NCI-H345 treated with DMSO at 0.1 percent for 48 hours (cell line): ENCODE results near the gene RNF114.
"Not testable (repeated sequence)": the region's sequence is repeated elsewhere in the genome, so short reads cannot be mapped to it uniquely, and the experiment has no call there.

Experiments used
- DNase-seq: peaks from one replicate; lab custom pipeline; 2025; ENCODE audit not compliant: unreplicated experiment; lab: John Stamatoyannopoulos, UW

Gene RNF114

DNA sequence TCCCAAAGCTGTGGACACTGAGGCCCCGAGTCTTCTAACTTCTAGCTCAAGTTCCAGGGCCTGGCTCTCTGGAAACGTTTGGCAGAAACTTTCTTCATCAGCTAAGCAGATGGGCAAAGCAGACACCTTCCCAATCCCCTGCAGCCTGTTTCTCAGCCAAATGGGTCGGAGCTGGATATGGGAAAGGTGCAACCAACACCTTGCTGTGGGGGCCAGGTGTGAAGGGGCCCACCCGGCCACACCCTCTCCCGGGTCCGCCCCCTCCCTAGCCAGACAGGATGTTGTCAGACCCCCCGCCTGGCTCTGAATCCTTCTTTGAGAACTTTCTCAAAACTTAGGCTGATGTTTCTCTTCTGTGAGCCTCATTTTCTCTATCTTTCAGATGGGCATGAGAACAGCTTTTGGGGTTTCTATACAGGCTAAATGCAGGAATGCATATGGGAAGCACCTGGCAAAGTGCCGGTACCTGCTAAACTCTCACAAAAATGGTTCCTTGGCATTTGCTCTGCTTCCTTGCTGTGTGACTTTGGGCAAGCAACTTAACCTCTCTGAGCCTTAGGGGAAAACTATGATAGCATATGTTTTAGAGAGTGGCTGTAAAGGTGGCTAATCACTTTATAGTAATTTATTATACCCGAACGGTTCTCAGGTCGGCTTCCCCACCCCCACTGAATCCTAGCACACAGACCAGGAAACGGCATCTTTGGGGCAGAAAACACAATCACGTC is 48.4 kb downstream of the RNF114 start:
- DNase-seq, result no peak

DNA sequence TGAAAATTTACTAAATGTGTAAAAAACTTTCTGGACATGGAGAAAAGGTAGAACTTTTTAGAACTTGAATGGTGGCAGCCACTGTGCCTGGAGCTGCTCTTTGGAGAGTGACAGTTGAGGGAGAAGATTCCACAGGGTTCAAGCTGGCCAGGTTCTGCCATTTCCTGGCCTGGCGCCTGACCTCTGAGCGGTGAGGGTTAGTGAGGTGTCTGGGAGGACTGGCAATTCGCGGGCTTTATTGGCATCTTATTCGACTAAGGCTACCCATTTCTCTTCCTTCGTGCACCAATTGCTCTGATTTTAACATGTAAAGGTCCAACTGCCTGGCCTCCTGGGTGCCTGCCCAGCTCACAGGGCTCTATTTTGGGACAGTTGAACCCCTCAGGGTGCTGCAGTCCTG is 49.0 kb downstream of the RNF114 start:
- no peak for DNase-seq

DNA sequence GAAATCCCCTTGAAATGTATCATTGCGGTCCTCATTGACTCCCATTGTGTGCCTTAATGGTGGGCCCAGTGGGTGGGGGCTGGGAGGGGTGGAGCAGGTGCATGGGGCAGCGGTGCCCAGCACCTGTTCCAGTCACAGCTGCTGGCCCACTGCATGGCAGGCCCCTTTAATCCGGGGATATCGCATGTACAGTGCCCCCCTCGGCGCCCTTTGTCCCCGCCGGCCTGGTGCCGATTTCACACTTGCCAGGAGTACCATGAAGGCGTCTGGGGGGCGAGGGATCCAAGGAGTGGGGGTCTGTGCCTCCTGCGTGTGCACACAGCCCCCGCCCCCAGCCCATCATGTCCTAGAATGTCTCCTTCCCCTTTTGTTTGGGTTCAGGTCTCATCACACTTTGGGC is 49.4 kb downstream of the RNF114 start:
- DNase-seq, result no peak

DNA sequence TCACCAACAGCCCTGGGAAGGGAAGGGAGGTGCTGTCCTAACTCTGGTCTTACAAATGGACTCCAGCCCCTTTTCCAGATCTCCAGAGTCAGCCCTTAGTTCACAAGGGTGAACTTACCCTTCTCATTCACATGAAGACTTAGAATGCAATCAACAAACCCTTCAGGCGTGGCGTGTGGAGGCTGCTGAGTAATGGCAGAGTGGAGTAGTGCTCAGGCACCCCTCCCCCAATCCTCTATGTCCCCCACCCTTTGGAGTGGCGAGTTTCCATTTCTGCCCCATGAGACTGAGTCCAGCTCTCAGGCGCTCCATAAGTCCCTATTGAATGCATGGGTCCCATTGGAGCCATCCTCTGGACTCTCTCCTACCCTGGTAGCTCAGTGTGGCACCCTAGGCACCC is 49.9 kb downstream of the RNF114 start:
- no peak for DNase-seq

DNA sequence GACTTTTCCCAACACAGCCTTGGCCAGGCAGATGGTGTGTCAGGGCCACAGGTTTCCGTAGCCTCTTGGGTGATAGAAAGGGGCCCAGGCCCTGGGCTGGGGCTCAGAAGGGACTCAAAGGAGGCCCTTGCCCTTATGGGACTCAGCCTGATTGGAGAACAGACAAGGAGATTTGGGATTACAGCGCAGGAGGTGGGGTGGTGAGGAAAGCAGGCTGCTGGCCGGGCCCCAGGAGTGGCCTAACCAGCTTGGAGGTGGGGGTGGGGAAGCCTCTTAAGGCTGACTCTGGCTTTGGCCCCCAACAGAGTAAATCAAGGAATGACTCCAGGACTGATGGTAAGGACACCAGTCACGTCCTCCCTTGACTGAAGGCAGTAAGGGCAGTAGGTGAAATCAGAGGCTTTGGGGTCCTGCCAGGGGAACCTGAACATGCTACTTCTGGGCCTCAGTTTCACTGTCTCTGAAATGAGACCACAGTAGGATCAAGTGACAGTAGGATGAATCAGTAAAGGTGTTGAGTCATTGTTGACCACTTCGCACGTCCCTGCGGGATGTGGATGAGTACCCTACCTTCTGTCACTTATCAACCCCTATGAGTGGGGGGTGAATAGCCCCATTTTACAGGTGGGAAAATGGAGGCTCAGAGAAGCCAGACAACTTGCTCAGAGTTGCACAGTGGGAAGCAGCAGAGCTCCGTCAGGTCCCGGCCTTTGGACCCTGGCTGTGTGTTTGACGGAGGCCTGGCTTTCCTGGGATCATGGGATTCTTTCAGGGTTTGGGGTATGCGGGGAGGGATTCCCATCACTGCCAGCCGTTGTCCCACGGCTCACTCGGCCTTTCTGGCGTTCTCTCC is 51.0 kb downstream of the RNF114 start:
- no peak for DNase-seq

DNA sequence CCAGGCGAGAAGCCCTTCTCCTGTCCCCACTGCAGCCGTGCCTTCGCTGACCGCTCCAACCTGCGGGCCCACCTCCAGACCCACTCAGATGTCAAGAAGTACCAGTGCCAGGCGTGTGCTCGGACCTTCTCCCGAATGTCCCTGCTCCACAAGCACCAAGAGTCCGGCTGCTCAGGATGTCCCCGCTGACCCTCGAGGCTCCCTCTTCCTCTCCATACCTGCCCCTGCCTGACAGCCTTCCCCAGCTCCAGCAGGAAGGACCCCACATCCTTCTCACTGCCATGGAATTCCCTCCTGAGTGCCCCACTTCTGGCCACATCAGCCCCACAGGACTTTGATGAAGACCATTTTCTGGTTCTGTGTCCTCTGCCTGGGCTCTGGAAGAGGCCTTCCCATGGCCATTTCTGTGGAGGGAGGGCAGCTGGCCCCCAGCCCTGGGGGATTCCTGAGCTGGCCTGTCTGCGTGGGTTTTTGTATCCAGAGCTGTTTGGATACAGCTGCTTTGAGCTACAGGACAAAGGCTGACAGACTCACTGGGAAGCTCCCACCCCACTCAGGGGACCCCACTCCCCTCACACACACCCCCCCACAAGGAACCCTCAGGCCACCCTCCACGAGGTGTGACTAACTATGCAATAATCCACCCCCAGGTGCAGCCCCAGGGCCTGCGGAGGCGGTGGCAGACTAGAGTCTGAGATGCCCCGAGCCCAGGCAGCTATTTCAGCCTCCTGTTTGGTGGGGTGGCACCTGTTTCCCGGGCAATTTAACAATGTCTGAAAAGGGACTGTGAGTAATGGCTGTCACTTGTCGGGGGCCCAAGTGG is 51.9 kb downstream of the RNF114 start:
- DNase-seq, result no peak

DNA sequence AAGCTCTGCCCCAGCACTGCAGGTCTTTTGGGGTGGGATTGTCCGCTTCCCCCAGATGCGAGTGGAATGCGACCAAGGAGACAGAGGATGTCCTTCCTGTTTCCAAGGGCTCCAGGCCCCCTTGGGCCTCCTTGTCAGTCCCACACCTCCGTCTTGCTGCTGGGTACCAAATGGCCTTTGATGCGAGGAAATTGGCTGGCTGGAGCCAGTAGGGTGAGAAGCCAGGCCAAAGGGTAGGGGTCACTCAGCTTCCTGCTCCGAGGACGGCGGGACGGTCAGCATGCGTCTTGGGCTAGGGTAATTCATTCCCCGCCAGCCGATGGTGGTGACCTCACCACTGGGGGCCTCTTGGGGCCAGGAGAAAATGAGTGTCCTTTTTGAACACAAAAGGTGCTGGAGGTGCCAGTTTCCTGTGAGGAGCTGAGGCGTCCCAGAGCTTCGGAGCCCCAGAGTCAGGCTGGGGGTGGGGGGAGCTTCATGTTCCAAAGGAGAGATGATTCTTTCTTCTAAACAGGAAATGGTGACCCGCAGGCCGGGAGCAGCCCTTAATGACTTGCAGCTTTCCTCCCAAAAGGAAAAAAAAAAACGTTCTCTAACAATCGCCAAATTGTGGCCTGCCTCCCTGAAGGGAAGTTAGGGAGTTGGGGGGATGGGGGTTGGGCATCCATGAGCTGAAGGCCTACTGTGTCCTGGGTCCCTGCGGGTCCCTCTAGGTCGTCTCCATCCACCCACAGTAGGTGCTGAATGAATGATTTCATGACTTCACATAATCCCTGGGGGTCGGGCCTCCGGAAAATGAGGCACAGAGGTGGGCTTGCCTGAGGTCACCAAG is 53.3 kb downstream of the RNF114 start:
- DNase-seq, result no peak

DNA sequence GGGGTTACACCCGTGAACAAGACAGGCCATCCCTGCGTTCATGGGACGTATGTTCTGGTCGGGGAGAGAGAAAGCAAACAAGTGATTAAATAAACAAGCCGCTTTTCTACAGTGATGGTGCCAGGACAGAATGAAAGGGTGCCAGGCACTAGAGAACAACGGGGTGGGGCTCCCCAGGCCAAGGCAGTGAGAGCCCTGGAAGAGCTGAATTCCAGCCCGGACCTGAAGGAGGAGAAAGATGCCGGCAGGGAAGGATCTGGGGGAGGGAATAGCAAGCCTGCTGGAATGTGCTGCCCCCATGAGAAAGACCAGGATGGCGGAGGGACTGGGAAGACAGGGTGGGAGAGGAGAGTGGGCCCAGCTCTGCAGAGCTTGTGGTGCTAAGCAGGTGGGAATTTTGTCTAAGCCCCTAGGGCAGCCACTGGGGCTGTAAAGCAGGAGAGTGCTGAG is 54.1 kb downstream of the RNF114 start:
- DNase-seq, result no peak

DNA sequence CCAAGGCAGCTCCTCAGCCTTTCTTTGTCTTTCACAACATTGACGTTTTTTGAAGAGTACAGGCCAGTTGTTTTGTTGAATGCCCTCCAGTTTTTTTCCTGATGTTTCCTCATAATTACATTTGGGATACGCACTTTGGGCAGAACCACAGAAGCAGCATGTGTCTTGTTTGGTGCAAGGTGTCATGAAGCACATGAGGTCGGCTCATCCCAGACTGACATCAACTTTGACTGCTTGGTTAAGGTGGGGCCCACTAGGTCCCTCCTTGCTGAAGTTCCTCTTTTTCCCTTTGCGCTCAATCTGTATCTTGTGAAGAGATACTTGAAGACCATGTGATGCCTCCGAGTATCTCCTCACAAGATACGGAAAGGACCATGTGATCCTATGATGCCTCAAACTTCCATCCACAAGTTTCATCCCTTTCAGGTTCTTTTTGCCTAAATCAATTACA is 57.1 kb downstream of the RNF114 start:
- DNase-seq, result no peak

DNA sequence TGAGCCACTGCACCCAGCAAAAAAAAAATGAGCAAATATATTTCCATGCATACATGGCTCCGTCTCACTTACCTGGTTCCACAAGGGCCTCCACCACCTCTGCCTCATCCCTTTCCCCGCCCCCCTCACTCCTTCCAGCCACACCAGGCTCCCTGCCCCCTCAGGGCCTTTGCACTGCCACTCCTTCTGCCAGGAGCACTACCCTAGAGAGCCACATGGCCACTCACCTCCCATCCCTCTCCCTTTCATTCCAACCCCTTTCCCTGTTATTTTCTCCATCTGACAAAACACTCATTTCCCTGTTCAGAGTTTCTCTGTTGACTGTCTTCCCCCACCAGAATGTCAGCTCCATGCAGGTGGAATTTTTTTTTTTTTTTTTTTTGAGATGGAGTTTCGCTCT is 59.4 kb downstream of the RNF114 start:
- no peak for DNase-seq

DNA sequence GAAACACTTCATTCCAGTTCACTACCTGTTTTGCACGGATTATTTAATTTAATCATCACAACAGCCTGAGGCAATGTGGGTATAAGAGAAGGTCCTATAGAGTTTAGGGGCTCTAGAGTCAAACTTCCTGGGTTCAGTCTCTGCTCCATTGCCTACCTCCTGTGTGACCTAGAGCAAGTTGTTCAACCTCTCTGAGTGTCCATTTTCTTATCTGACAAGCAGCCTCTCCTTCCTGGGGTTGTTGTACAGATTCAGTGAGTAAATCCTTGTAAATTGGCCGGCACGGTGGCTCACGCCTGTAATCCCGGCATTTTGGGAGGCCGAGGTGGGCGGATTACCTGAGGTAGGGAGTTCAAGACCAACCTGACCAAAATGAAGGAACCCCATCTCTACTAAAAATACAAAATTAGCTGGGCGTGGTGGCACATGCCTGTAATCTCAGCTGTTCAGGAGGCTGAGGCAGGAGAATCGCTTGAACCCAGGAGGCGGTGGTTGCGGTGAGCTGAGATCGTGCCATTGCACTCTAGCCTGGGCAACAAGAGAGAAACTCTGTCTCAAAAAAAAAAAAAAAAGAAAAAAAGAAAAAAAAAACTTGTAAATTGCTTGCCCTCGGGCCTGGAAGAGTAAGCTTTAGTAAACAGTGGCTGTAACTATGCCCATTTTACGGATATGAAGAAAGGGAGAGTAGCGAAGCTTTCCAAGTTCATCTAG is 62.4 kb downstream of the RNF114 start:
- DNase-seq, result not testable (repeated sequence)

DNA sequence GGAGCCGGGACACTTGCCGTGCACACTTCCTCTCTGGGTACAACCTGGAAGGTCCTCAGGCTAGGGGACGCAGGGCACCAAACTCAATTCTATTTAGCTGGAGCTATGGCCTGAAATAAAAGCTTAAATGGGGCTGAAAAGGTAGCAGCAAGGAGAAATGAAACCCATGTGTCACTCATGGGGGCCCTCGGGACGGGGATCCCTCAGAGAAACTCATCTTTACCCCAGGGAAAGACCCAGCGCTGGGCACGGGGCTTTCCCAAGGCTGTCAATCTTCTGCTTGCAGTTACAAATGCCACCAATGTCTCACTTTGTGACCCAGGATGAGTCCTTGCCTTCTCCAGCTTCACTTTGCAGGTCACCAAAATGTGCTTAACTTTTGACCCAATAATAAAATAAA is 63.1 kb downstream of the RNF114 start:
- no peak for DNase-seq

DNA sequence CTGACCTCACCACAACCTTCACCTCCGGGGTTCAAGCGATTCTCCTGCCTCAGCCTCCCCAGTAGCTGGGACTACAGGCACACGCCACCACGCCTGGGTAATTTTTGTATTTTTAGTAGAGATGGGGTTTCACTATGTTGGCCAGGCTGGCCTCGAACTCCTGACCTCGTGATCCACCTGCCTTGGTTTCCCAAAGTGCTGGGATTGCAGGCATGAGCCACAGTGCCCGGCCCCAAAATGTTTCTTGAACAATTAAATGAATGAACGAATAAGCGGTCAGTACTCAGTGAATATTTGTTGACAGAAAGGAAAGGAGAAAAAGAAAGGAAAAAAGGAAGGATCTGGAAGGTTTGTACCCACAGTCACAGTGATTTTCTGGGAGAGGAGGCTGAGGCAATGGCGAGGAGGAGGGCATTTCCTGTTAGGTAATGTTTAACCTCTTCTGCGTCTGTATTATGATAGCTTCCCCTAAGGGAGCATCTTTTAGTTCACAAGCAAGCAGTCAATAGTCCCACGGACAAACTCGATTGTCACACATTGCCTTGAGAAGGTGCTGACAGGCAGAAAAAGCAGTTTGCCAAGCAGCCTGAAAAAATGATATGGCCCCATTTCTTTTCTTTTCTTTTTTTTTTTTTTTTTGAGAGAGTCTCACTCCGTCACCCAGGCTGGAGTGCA is 64.5 kb downstream of the RNF114 start:
- DNase-seq, result not testable (repeated sequence)

DNA sequence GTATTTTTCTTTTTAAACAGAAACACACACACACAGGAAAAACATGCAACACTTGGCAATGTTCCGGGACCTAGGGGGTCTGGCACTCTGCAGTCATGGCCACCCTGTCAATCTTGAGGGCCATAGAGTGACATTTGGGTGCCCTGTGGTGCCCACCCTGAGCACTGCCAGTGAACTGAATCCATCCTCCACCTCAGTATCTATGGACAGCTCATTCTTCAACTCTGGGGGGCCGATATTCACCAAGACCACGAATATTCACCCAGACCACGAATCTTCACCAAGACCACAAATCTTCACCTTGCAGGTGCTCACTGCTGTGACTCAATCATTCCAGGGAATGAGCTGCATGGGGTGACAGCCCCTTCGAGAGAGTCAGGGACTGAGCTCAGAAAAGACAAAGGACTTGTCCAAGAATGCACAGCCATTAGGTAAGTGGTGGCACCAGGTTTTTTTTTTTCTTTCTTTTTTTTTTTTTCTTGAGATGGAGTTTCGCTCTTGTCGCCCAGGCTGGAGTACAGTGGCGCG is 65.7 kb downstream of the RNF114 start:
- DNase-seq, result no peak

DNA sequence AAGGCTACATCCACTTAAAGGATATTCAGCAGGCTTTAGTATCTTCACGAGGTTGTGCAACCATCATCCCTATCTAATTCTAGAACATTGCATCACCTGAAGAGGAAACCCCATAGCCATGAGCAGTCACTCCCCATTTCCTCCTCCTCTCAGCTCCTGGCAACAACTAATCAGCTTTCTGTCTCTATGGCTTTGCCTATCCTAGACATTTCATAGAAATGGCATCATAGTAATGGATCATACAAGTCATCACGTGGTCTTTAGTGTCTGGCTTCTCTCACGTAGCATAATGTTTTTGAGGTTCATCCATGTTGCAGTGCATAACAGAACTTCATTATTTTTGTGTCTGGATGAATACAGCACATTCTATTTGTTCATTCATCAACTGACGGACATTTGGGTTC is 67.1 kb downstream of the RNF114 start:
- DNase-seq, result no peak
